Glutamatergic neuron (in vitro differentiated cells): ENCODE results near the gene P2RY8. TPM values are rescaled to one million over a fixed set of nuclear protein-coding genes. Genes with fewer than 3 reads are reported as not detected.
"Not testable (repeated sequence)": the region's sequence is repeated elsewhere in the genome, so short reads cannot be mapped to it uniquely, and the experiment has no call there.

ENCODE experiments used
- DNase-seq: peaks from one replicate; pipeline ENCODE4 v3.0.0; 2022
- H3K27ac Mint-ChIP-seq: one replicate; pipeline ENCODE4 v1.8.0; 2020; ENCODE audit warnings: mild to moderate bottlenecking, mixed read lengths, inconsistent platforms; ENCODE audit not compliant: unreplicated experiment
- H3K27me3 Mint-ChIP-seq: one replicate; pipeline ENCODE4 v1.8.0; 2020; ENCODE audit warnings: mild to moderate bottlenecking, moderate library complexity, mixed read lengths, inconsistent platforms; ENCODE audit not compliant: unreplicated experiment
- H3K36me3 Mint-ChIP-seq: one replicate; pipeline ENCODE4 v1.8.0; 2020; ENCODE audit warnings: mild to moderate bottlenecking, mixed read lengths, inconsistent platforms; ENCODE audit not compliant: unreplicated experiment
- H3K4me1 Mint-ChIP-seq: one replicate; pipeline ENCODE4 v1.8.0; 2020; ENCODE audit warnings: mild to moderate bottlenecking, low read depth, mixed read lengths, inconsistent platforms; ENCODE audit not compliant: unreplicated experiment
- H3K4me3 Mint-ChIP-seq: one replicate; pipeline ENCODE4 v1.8.0; 2020; ENCODE audit warnings: mild to moderate bottlenecking, mixed read lengths, inconsistent platforms; ENCODE audit not compliant: unreplicated experiment
- H3K9me3 Mint-ChIP-seq: one replicate; pipeline ENCODE4 v1.8.0; 2020; ENCODE audit warnings: mild to moderate bottlenecking, moderate library complexity, mixed read lengths, inconsistent platforms; ENCODE audit not compliant: unreplicated experiment
- total RNA-seq: library from RNA; stranded (reverse); fragmentation: NEBNext Ultra II Directional; extraction: Animal tissue kit (Norgen Biotek cat#: 25700); gene quantifications from one replicate; pipeline ENCODE4 v1.2.1, GENCODE V29; 2021; ENCODE audit not compliant: unreplicated experiment
- TF ChIP-seq, protein P1 (sequence below): fragments of 200-600 bp; sonication (generic); IDR thresholded peaks from one replicate; pipeline ENCODE4 v1.5.0; 2021; ENCODE audit not compliant: partially characterized antibody, unreplicated experiment

The P2RY8 gene
- total RNA-seq, 1 donor from 2014 or later = 2.3 TPM

DNA sequence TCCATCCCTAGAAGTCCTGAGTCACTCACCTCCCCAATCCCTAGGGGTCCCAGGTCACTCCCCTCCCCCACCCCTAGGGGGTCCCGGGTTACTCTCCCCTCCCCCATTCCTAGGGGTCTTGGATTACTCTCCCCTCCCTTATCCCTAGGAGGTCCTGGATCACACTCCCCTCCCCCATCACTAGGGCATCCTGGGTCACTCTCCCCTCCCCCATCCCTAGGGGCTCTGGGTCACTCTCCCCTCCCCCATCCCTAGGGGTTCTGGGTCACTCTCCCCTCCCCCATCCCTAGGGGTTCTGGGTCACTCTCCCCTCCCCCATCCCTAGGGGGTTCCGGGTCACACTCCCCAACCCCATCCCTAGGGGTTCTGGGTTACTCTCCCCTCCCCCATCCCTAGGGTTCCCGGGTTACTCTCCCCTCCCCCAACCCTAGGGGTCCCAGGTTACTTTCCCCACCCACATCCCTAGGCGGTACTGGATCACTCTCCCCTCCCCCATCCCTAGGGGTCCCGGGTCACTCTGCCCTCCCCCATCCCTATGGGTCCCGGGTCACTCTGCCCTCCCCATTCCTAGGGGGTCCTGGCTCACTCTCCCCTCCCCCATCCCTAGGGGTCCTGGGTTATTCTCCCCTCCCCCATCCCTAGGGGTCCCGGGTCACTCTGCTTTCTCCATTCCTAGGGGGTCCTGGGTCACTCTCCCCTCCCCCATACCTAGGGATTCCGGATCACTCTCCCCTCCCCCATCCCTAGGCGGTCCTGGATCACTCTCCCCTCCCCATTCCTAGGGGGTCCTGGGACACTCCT lies 86.4 kb downstream of the P2RY8 start:
- no peak overlapping the region for H3K27ac Mint-ChIP-seq

DNA sequence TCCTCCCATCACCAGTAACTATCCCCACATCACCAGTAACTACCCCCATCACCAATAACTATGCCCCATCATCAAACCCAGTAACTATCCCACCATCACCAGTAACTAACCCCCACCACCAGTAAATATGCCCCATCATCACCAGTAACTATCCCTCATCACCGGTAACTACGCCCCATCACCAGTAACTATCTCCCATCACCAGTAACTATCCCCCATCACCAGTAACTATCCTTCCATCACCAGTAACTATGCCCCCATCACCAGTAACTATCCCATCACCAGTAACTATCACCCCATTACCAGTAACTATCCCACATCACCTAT lies 87.2 kb downstream of the P2RY8 start:
- Mint-ChIP-seq H3K36me3 (peaks cover 46% of the 10 kb centered on the region), H3K4me1 (no peaks in the 10 kb centered on the region)

More for the DNA sequence above, 86.4 kb downstream of the P2RY8 start:
- Mint-ChIP-seq H3K4me1 (peaks cover 1% of the 10 kb centered on the region), H3K36me3 (peaks cover 43% of the 10 kb centered on the region), H3K9me3 (peaks cover 30% of the 10 kb centered on the region), H3K27me3 (peaks cover 13% of the 10 kb centered on the region), H3K4me3 (no peak overlapping the region)
- TF ChIP-seq, protein P1, sequence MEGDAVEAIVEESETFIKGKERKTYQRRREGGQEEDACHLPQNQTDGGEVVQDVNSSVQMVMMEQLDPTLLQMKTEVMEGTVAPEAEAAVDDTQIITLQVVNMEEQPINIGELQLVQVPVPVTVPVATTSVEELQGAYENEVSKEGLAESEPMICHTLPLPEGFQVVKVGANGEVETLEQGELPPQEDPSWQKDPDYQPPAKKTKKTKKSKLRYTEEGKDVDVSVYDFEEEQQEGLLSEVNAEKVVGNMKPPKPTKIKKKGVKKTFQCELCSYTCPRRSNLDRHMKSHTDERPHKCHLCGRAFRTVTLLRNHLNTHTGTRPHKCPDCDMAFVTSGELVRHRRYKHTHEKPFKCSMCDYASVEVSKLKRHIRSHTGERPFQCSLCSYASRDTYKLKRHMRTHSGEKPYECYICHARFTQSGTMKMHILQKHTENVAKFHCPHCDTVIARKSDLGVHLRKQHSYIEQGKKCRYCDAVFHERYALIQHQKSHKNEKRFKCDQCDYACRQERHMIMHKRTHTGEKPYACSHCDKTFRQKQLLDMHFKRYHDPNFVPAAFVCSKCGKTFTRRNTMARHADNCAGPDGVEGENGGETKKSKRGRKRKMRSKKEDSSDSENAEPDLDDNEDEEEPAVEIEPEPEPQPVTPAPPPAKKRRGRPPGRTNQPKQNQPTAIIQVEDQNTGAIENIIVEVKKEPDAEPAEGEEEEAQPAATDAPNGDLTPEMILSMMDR = peak; percentile 13
- no peak for DNase-seq

DNA sequence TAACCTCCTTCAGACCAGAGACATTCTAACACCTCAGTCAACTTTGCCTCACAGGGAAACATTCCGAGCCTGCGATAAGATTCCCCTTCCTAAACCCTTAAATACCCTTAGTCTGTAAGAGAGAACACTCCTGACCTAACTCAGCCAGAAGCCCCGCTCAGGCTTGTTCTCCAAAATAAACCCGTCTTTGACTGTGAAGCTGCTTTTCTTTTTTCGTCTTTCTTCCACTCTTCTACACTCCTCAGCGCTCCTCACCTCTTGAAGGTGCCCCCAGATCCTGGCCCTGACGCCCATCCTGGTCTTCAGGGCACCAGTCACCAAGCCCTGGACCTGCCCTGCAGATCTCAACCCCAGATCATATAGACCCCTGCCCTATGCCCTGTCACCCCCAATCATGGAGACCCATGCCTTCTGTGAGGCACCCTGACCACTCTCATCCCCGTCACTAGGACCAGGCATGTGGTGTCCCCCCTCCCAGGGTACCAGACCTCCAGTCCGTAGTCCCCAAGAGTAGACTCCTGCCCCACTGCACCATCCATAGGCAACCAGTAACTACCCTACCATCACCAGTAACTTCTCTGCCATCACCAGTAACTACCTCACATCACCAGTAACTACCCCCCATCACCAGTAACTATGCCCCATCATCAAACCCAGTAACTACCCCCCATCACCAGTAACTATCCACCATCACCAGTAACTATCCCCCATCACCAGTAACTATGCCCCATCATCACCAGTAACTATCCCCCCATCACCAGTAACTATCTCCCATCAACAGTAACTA lies 87.8 kb downstream of the P2RY8 start:
- H3K4me1 Mint-ChIP-seq = no peaks in the 10 kb centered on the region
- no peak overlapping the region for H3K4me3 Mint-ChIP-seq
- DNase-seq = no peak
- H3K27me3 Mint-ChIP-seq = peaks cover 15% of the 10 kb centered on the region
- TF ChIP-seq, protein P1 = no peak
- H3K36me3 Mint-ChIP-seq = peaks cover 51% of the 10 kb centered on the region
- H3K27ac Mint-ChIP-seq = peak overlapping the region; percentile 48
- H3K9me3 Mint-ChIP-seq = peaks cover 31% of the 10 kb centered on the region

More for the DNA sequence above, 87.2 kb downstream of the P2RY8 start:
- H3K4me3 Mint-ChIP-seq = no peak overlapping the region
- TF ChIP-seq, protein P1 = no peak
- DNase-seq = no peak
- peaks cover 15% of the 10 kb centered on the region for H3K27me3 Mint-ChIP-seq
- H3K27ac Mint-ChIP-seq = no peak overlapping the region
- peaks cover 31% of the 10 kb centered on the region for H3K9me3 Mint-ChIP-seq

DNA sequence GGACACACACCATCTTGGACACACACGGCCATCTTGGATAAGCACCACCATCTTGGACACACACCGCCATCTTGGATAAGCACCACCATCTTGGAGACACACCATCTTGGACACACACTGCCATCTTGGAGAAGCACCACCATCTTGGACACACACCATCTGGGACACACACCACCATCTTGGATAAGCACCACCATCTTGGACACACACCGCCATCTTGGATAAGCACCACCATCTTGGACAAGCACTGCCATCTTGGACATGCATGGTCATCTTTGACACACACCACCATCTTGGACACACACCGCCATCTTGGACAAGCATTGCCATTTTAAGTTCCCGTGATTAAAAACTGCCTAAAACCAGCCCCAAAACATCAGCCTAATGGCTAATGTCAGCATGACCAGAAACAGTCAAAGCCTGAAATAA lies 88.4 kb downstream of the P2RY8 start:
- H3K4me3 Mint-ChIP-seq = not testable (repeated sequence)

DNA sequence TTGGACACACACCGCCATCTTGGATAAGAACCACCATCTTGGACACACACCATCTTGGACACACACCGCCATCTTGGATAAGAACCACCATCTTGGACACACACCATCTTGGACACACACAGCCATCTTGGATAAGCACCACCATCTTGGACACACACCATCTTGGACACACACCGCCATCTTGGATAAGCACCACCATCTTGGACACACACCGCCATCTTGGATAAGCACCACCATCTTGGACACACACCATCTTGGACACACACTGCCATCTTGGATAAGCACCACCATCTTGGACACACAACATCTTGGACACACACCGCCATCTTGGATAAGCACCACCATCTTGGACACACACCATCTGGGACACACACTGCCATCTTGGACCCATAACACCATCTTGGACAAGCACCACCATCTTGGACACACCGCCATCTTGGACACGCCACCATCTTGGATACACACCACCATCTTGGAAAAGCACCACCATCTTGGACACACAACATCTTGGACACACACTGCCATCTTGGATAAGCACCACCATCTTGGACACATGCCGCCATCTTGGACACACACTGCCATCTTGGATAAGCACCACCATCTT lies 88.9 kb downstream of the P2RY8 start:
- H3K27ac Mint-ChIP-seq = peak overlapping the region; percentile 48
- peaks cover 35% of the 10 kb centered on the region for H3K9me3 Mint-ChIP-seq
- H3K4me3 Mint-ChIP-seq, H3K4me1 Mint-ChIP-seq, DNase-seq: not testable (repeated sequence)
- peaks cover 58% of the 10 kb centered on the region for H3K36me3 Mint-ChIP-seq
- H3K27me3 Mint-ChIP-seq = peaks cover 19% of the 10 kb centered on the region

More for the DNA sequence above, 88.4 kb downstream of the P2RY8 start:
- Mint-ChIP-seq H3K36me3 (peaks cover 56% of the 10 kb centered on the region), H3K27me3 (peaks cover 18% of the 10 kb centered on the region), H3K9me3 (peaks cover 35% of the 10 kb centered on the region), H3K27ac (peak overlapping the region; percentile 48)
- not testable (repeated sequence) for DNase-seq, H3K4me1 Mint-ChIP-seq

DNA sequence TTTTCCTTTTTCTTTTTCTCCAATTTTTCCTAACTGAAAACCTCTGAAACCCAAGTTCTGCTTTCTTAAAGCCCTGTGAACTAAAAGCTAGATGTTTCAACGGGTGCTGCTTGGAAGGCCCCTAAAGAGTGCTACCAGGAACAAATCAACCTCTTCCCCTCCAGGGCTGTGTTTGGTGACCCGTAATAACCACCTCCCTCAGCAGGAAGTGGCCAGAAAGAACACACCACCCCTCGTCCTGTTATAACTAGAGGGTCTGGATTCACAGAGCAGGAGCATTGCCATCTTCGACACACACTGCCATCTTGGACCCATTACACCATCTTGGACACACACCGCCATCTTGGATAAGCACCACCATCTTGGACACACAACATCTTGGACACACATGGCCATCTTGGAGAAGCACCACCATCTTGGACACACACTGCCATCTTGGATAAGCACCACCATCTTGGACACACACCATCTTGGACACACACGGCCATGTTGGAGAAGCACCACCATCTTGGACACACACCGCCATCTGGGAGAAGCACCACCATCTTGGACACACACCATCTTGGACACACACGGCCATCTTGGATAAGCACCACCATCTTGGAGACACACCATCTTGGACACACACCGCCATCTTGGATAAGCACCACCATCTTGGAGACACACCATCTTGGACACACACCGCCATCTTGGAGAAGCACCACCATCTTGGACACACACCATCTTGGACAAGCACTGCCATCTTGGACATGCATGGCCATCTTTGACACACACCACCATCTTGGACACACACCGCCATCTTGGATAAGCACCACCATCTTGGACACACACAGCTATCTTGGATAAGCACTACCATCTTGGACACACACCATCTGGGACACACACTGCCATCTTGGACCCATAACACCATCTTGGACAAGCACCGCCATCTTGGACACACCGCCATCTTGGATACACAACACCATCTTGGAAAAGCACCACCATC lies 89.7 kb downstream of the P2RY8 start:
- not testable (repeated sequence) for DNase-seq, H3K4me1 Mint-ChIP-seq, H3K4me3 Mint-ChIP-seq, H3K27ac Mint-ChIP-seq
- Mint-ChIP-seq H3K36me3 (peaks cover 62% of the 10 kb centered on the region), H3K27me3 (peaks cover 16% of the 10 kb centered on the region), H3K9me3 (peaks cover 33% of the 10 kb centered on the region)
